H1 (cell line): ENCODE measurements around the gene RPS6KA5. TPM values are rescaled to one million over a fixed set of nuclear protein-coding genes. Genes with fewer than 3 reads are reported as not detected.

Experiments used
- ATF3 ChIP-seq: IDR thresholded peaks from 2 replicates; pipeline ENCODE4 v1.6.1; 2011; ENCODE audit warnings: low read depth, mild to moderate bottlenecking, low read length; ENCODE audit not compliant: insufficient read depth
- BACH1 ChIP-seq: IDR thresholded peaks from 2 replicates; pipeline ENCODE4 v1.6.1; 2012; ENCODE audit warnings: low read length, improper control_type of control experiment
- GABPA ChIP-seq: IDR thresholded peaks from 2 replicates; pipeline ENCODE4 v1.6.1; 2011; ENCODE audit warnings: mild to moderate bottlenecking, low read length, moderate library complexity, borderline replicate concordance; ENCODE audit not compliant: insufficient read depth
- MAX ChIP-seq: IDR thresholded peaks from 2 replicates; pipeline ENCODE4 v1.6.1; 2012; ENCODE audit warnings: inconsistent platforms
- polyA plus RNA-seq, 7 experiments: library from polyadenylated mRNA; depleted of rRNA in 3 of 7; stranded (reverse) in 5 of 7; unstranded in 2 of 7; fragments of >200 nt in 5 of 7; fragments of 200-250 nt in 2 of 7; gene quantifications; 1 replicate in 5 of 7; 2 replicates in 1 of 7; 4 replicates in 1 of 7; pipeline versions ENCODE4 v1.2.1 to v1.2.3, GENCODE V29; 2011 to 2013; ENCODE audit warnings: missing spikeins in 2 of 7, mixed read lengths in 2 of 7
- total RNA-seq: library from RNA; stranded (reverse); fragmentation: NEBNext Ultra II Directional; extraction: Animal tissue kit (Norgen Biotek cat#: 25700); gene quantifications from 2 replicates; pipeline ENCODE4 v1.2.1, GENCODE V29; 2021

RPS6KA5 gene
- total and polyA plus RNA-seq, 2 of the 8 experiments (the other 6 are each of a cell fraction or from before 2014, with no cell fraction given) = 0.85 to 3.1 TPM

GRCh38 chr14:90819734-90820393, 240.6 kb downstream of the RPS6KA5 start (continued):
- TF ChIP-seq GABPA = no peak
- TF ChIP-seq BACH1 = no peak
- no peak for TF ChIP-seq MAX
- TF ChIP-seq ATF3 = no peak
